GM18502 (cell line): ENCODE results near the gene RASA3.
A peak's percentile ranks its signal among the peaks of the same experiment; 100 is the strongest.
"Not testable (repeated sequence)": the region's sequence is repeated elsewhere in the genome, so short reads cannot be mapped to it uniquely, and the experiment has no call there.

ENCODE experiments used
- ATAC-seq: cut with Tn5 transposase; IDR thresholded peaks from one replicate; pipeline ENCODE4 v1.9.1; 2021; ENCODE audit warnings: mild to moderate bottlenecking; ENCODE audit not compliant: unreplicated experiment, poor library complexity

Gene RASA3

DNA sequence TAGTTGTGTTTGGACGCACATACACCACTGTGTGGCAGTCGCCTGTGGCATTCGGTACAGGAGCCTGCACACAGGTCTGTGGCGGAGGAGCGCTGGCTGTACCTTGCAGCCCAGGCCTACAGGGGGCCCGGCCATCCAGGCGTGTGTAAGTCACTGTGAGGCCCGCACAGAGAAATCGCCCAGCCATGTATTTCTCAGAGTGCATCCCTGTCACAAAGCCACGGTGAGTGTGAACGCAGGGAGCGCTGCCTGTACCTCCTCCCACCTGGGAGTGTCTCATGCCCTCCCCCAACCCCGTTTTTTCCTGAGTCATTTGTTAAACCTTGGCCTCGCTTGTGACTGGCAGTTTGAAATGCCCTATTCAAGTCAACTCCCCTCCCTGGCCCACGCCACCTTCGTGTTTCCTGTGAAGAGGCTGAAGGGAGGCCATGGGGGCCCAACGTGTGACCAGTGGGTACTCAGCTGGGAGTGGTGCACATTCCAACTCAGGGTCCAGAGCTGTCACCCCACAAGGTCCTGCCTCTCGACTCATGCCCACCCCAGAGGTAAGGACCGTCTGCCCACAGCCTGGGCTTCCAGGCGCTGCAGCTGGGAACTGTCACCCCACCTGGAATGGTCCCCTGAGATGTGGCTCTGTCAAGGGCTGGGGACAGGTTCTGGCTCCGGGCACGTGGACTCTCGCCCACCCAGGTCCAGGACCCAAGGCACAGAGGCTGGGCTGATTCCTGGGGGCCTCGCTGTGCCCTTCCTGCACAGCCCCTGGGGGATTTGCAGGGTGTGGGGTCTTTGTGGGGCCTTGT is 11.6 kb upstream of the RASA3 start:
- ATAC-seq, result peak; percentile 34

DNA sequence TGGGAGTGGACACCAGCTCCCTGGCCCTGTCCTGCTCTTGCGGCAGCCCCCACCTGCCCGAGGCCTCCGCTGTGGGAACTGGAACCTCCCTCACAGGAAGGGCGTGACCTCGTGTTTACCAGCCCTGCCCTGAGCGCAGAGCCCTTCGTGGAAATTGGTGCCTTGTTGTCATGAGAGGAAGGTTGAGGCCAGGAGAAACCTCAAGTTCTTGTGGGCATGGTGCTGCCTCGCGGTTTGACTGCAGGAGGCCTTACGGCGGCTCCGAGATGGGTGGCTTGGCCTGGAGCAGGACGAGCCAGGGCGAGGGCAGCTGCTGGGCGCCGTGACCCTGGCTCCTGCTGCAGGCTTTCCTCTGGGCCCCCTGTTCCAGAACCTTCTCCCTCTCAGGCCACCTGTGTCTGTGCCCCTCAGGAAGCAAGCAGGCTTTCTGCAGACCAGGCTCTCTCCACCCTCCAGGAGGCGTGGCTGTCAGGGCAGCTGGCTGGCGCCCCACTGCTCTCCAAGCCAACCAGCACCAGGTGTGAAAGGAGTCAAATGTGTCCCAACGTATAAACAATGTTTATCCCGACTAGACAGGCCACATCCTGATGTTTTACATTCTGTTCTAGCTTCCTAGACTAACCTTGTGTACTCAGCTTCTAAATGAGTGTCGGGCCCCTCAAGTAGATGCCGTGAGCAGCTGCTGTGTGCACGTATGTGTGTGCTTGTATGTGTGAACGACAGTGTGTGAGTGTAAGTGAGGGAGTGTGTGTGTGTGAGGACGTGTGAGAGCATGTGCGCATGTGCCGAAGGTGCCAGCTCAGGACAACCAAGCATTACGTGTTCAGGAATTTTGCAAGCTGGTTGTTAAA is 10.4 kb upstream of the RASA3 start:
- no peak for ATAC-seq

DNA sequence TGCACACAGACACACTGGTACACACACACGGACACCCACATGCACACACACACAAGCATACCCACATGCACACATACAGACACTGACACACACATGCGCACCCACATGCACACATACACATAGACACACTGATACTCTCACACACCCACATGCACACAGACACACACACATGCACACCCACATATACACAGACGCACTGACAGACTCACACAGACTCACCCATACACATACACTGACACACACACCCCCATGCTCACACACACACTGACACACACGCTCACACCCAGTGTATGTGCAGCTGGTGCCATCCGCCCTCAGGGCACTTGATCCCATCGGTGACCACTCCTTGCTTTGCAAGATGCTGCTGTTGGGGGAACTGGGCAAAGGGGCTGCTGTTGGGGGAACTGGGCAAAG is 9.7 kb upstream of the RASA3 start:
- ATAC-seq, result no peak

DNA sequence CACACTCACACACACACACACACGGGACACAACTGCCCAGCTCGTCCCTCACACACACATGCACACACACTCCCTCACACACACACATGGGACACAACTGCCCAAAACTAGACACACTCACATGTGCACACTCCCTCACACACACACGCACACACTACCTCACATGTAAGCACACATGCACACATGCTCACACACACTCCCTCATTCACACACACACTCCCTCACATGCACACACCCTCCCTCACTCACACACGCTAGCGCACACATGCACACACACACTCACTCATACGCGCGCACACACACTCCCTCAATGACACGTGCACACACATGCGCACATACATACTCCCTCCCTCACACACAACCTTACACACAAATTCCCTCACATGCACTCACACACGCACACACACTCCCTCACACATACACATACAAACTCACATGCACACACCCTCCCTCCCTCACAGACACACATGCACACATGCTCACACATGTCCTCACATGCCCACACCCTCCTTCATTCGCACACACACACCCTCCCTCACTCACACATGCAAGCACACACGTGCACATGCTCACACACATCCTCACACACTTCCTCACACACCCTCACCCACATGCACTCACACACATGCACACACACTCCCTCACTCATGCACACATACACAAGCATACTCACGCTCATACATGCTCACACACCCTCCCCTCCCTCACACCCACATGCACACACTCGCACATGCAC is 9.0 kb upstream of the RASA3 start:
- ATAC-seq, result no peak

DNA sequence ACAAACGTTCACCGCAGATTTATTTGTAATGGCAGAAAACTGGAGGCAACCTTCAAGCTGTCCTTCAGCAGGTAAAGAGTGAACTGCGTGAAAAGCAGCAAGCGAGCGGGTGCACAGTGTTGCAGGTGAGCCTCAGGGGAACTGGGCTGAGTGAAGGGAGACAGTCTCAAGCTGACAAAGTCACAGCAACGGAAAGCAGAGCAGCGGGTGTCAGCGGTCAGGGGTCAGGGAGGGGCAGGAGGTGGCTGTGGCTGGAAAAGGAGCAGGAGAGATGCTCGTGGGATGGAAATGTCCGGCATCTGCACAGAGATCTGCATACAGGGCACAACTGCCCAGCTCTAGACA is 8.5 kb upstream of the RASA3 start:
- no peak for ATAC-seq

DNA sequence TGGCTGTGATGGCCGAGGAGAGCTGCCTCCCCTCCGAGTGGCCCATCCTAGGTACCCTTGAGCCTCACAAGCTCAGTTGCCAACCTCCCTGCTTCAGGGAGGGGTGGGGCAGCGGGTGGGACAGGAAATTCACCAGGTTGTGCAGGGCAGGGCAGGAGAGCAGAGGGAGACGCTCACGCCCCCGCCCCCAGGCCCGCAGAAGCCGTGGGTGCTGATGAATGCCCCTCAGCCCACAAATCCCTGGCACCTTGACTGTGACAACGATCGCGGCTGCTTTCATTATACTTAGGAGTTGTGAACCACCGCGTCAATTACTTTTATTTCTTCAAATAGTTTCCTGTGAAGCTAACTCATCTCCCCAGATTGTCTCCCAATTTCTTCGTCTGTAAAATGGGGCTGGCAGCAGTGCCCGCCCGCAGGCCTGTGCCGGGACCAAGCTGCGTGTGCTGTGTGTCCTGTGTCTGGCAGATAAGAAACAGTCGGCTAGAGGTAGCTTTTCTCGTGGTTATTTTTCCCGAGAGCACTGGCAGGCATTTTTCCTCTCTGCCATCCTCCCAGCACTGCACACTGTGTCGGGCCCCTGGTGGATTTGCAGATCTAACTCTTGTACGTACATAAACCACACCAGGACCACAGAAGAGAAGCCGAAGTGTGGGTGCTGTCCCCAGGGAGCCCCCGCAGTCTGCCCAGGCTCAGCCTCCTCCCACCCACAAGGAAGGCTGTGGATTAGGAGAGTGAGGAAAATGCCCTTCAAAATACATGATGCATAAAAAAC is 7.9 kb upstream of the RASA3 start:
- ATAC-seq, result no peak

DNA sequence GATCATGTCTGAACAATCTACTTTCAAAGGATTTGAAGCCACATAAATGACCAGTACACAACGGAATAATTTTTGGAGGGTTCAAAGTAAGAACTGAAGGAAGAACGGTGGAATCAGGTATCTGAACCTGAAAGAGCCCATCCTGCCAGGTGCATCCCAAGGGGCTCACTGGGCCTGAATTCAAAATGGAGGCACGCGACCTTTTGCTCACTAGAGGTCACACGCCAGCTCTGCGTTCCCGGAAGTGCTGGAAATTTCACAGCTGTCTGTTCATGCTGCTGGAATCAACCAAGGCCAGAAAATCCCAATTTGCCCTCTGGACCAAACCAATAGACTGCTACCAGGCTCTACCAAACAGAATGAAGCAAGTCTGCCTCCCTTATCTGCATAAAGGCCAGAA is 4.2 kb upstream of the RASA3 start:
- ATAC-seq, result no peak

DNA sequence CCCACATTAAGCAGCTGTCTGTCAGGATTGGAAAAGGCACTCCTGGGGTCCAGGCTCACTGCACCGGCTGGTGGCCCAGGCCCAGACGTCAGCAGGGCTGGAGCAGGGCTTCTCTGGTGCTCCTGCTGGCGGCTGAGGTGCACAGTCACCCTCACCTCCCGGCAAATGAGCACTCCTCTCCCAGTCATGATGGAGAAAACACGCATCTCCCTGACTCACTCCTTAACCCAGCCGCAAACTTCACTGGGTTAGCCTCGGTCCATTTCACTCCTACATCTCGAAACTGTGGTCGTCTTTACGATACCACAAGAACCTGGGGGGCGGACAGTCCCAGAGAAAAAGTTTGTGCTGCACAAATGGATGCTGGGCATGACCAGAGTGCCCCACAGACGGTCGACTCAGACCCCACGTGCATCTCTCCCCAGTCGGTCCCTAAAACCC is 3.3 kb upstream of the RASA3 start:
- no peak for ATAC-seq

DNA sequence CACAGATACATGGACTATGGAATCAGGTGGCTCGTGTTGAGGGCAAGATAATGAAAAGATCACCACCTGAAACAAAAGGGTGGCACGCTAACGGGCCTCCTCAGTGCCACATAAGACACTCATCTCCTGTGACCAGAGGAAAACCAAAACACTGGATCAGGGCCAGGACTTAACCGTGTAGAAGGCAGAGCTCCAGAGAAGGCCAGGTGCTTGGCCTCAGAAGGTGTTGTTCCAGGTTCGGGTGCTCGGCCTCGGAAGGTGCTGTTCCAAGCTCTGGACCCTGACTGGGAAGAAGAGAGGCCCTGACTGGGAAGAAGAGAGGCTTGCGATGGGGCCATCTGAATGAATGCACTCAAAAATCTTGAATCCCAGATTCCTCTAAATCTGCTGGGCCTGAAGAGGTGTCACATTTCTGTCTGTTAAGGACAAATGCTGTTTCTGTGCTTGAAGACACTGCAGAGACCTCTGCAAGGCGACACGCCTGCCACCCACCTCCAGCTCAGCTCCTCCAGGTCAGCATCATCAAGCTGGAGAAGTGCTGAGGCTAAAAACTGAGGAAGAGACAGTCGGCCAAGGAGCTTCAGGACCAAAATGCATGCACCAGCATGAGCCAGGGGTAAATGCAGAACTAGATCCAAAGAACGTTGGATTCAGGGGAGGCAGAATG is 2.7 kb upstream of the RASA3 start:
- no peak for ATAC-seq

DNA sequence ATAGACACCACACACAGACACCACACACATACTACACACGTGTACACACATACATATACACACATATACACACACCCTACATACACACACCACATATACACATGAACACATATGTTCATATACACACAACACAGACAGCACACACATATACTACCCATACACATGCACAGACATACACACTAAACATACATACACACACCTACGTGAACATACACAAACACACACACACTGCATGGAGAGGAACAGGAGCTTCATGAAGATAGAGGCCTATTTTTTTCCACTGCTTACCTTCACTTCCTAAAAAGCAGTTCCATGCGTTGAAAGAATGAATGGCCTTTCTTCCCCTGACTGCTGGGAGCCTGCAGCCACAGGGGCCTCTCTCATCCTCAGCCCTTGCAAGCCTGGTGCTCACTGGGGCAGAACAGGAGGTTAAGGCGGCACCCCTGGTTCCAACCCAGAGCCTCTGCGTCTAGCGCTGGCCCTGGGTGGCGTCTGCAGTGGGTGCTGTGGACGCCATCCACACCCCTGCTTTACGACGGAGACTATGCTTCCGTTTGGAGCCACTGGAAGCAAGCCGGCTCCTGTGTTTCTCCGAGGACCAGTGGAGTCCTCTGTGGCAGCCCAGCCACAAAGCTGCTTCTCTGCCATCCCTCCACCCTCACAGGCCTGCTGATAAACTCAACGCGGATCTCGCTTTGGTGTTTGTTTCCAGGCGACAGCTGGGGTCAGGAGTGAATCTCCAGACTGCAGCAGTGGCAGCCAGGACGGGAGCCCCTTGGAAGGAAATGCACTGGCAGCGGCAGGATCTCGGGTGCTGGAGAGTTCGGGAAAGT is 1.9 kb upstream of the RASA3 start:
- no peak for ATAC-seq

DNA sequence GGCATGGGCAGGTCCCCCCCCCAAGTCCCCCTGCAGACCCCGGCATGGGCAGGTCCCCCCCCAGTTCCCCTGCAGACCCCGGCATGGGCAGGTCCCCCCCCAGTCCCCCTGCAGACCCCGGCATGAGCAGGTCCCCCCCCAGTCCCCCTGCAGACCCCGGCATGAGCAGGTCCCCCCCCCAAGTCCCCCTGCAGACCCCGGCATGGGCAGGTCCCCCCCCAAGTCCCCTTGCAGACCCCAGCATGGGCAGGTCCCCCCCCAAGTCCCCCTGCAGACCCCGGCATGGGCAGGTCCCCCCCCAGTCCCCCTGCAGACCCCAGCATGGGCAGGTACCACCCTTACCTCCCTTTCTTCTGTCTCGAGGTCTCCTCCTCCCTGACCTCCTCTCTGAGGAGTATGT is 1.1 kb upstream of the RASA3 start:
- ATAC-seq, result not testable (repeated sequence)

DNA sequence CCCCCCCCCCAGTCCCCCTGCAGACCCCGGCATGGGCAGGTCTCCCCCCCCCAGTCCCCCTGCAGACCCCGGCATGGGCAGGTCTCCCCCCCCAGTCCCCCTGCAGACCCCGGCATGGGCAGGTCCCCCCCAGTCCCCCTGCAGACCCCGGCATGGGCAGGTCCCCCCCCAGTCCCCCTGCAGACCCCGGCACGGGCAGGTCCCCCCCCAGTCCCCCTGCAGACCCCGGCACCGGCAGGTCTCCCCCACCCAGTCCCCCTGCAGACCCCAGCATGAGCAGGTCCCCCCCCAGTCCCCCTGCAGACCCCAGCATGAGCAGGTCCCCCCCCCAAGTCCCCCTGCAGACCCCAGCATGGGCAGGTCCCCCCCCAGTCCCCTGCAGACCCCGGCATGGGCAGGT is 703 bp upstream of the RASA3 start:
- not testable (repeated sequence) for ATAC-seq

DNA sequence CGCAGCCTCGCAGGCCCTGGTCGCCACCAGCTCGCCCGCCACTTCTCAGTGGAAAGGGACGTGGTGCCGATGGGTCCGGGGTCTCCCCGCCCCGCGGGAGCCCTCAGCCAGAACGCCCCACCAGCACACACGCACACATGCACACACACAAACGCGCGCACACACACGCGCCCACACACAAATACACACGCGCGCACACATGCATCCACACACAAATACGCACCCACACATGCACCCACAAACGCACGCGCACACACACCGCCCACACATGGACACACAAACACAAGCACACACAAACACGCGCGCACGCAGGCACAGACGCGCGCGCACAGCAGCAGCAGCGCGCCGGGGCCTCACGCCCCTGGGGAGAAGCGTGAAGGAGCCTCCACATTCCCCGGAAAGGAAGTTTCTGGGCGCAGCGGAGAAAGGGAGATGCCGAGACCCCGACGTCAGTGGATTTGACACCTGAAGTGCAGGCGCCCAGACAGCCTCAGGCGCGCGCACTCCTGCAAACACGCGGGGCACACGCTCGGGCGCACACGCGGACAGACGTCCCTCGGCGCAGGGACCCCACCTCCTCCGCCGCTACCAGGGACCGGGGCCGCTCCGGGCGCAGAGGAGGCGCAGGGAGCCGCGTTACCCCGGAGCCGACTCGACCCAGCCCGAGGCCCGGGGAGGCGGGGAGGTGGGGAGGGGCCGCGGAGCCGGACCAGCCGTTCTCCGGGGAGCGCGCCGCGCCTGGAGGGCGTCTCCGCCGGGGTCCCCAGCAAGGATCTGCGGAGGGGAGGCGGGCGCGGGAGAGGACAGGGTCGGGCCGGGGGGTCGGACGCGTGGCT is 622 bp downstream of the RASA3 start:
- peak; percentile 5 for ATAC-seq

DNA sequence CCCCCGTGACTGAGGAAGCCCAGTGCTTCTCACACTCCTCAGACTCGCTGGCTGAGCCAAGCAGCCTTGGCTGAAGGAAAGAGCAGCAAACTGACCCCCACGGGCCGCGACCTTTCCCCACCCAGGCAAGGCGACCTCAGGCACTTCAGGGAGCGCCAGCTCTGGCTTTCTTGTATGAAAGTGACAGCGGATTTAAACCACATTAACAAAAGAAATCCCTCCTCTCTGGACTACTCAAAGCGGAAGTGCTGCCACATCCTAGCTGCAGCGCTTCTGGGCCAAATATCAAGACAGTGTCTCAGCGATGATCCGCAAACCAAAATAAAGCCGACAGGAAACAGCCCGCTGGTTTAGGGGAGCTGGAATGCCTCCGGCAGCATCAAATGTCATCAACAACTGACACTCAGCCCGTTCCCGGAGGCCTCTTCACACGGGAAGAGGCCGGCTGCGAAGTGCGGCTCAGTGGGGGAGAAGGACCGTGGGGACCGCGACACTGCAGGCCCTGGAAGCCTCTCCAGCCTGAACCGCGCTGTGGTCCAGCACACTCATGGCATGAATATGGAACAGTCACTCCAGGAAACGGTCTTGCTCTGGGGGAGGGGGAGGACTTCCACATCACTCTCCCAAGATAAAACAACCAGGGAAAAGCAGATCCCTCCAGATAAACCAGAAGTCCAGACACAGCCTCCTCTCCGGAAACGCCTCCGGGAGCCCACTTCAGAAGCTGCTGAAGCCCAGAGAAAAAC is 1.4 kb downstream of the RASA3 start:
- no peak for ATAC-seq

DNA sequence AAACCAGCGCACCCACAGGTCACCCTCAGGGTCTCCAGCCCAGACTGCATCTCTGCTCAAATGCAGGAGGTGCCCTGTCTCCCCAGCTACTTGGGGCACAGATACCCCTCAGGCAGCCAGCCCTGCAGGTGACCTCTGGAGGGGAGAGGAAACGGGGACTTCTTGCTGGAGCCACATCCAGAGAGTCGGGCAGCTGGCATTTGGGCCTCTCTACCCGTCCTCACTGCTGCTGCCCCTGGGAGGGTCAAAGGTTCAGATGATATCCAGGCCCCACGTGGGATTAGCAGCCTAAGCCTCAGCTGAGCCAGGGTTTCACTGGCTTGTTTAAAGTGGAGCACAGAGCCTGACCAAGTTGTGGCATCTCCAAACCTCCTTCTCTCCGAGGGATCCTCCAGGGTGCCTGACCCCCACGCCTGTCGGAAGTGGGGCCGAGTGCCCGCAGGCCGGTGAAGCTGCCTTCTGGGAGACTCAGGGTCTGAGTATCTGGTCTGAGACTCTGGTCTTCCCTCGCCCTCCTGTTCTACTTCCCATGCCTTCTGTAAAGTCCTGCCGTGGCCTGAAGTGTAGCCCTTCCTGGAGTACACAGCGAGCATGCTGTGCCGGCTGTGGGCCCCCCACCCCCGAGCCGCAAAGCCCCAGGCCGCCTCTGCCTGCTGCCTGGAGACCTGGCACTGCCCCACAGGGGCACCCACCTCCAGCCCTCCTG is 2.1 kb downstream of the RASA3 start:
- ATAC-seq, result no peak

DNA sequence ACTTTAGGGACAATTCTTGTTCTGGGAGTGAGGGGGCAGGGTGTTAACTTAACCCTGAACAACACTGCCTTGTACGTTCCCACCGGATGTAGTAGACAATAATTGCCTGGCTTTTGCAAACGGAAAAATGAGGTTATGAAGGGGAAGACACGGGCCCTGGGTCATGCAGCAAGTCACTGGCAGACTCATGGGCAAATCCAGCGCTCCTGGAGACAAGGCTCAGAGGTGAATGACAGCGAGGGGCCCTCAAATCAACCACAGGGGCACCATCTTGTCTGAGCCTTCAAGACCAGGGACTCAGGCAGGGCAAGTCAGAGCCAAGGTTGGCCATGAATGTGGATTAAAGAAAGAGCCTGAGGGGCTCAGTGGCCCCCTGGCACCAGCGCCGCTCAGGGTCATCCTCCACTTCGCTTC is 2.8 kb downstream of the RASA3 start:
- no peak for ATAC-seq
